ENCODE measurements around the gene RACGAP1.

The RACGAP1 gene

DNA sequence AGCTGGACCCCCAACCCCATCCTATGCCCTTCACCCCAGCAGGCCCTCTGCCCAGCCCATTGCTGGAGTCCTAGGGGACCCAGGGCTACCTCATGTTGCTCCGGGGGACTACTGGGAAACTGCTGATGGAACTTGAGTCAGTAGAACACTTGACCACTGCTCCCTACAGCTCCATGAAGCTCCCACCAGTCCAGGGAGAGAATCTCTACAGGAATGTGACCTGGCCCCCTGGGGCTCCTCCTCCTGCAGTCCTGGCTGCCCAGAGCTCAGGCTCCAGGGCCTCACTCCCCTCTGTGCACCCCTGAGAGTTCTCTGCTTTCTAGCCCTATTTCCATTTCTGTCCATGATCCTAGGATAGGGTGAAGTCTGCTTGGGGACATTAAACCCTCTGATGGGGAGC, 85.6 kb downstream of the RACGAP1 start:
- TF ChIP-seq, protein P1, sequence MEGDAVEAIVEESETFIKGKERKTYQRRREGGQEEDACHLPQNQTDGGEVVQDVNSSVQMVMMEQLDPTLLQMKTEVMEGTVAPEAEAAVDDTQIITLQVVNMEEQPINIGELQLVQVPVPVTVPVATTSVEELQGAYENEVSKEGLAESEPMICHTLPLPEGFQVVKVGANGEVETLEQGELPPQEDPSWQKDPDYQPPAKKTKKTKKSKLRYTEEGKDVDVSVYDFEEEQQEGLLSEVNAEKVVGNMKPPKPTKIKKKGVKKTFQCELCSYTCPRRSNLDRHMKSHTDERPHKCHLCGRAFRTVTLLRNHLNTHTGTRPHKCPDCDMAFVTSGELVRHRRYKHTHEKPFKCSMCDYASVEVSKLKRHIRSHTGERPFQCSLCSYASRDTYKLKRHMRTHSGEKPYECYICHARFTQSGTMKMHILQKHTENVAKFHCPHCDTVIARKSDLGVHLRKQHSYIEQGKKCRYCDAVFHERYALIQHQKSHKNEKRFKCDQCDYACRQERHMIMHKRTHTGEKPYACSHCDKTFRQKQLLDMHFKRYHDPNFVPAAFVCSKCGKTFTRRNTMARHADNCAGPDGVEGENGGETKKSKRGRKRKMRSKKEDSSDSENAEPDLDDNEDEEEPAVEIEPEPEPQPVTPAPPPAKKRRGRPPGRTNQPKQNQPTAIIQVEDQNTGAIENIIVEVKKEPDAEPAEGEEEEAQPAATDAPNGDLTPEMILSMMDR (IDR thresholded peaks at IDR 0.05; ENCODE audit: extremely low read depth, missing control alignments), result no peak
- no peak for DNase-seq (ENCODE audit: low spot score)

DNA sequence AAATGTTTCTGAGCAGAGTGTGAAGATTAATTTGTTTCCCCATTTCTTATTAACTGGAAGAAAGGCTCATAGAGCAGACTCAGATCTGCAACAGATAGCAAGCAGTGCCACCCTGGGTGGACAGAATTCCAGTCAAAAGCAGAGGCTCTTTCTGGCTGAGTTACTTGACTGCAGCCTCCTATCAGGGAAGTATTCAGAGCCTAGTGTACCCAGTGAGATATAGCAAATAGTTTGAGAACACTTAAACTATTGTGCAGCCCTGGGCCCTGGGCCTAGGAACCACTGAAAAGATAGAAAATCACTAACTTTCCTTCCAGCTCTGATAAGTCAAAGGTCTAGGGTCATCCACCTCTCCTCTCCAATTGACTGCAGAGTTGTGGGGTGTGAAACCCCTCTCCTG, 86.0 kb downstream of the RACGAP1 start:
- TF ChIP-seq, protein P1 (IDR thresholded peaks at IDR 0.05; ENCODE audit: extremely low read depth, missing control alignments), result no peak
- no peak for DNase-seq (ENCODE audit: low spot score)
